ENCODE data around the gene FAM120AOS.
"Not testable (repeated sequence)": the region's sequence is repeated elsewhere in the genome, so short reads cannot be mapped to it uniquely, and the experiment has no call there.

The FAM120AOS gene

GRCh38 chr9:93467062-93467416 lies 13.7 kb upstream of the FAM120AOS start:
- DNase-seq (ENCODE audit: low spot score) = no peak

- DNase-seq (ENCODE audit: low spot score) = no peak
Measured at GRCh38 chr9:93466416-93467061, 13.2 kb upstream of the FAM120AOS start.

DNA sequence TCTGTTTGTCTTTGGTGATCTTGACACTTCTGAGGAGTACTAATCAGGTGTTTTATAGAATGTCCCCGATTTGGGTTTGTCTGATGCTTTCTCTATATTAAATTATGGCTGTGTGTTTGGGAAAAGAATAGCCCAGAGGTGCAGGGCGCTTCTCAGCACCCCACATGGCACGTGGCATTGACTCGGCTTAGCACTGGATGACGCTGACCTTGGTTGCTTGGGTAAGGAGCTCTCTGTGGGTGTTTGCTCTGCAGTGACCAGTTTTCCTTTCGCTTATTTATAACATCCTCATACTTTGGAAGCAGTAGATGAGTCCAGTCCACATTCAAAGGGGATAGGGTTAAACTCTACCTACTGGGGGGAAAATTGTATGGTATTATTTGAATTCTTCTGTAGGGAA lies 12.5 kb upstream of the FAM120AOS start:
- no peak for DNase-seq (ENCODE audit: low spot score)

DNA sequence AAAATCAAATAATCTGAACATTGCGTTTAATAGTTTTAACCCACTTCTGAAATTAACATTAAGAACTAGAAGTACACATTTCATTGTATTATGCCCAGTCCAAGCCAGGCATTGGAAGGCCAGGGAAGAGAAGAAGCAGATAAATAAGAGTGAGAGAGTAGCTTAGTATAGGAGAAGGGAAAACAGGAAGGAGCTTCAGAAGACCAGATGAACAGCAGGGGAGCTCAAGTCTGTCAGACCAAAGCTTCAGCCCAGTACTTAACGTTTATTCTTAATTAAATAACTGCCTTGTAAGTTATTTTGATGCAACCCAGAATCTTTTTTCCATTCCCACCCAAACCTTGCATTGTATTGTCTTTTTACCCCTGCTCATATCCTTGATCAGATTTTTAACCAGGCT lies 11.5 kb upstream of the FAM120AOS start:
- DNase-seq (ENCODE audit: low spot score) = no peak

- peak; percentile 31 for DNase-seq (ENCODE audit: low spot score)
Measured at GRCh38 chr9:93464395-93464794, 11.0 kb upstream of the FAM120AOS start.

GRCh38 chr9:93463638-93464248 lies 10.4 kb upstream of the FAM120AOS start:
- DNase-seq (ENCODE audit: low spot score) = no peak

DNA sequence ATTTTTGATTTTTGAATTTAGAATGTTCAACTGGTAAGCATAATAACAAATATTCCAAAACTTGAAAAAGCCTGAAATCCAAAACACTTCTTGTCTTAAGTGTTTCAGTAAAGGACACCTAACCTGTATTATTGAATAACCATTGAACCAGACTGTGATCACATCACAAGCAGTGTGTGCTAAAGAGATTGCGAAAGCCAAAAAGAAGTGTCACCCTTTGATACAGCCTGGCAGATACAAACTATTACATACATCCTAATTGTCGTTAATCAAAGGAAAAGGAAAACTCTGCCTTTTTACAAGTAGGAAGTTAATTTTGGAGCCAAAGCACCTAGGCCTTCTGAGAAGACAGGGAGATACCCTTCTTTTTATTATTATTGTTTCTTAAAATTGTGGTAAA lies 8.4 kb upstream of the FAM120AOS start:
- DNase-seq (ENCODE audit: low spot score) = no peak

GRCh38 chr9:93461414-93461743 lies 8.0 kb upstream of the FAM120AOS start:
- DNase-seq (ENCODE audit: low spot score) = no peak

- DNase-seq (ENCODE audit: low spot score) = no peak
Measured at GRCh38 chr9:93460689-93461413, 7.5 kb upstream of the FAM120AOS start.

DNA sequence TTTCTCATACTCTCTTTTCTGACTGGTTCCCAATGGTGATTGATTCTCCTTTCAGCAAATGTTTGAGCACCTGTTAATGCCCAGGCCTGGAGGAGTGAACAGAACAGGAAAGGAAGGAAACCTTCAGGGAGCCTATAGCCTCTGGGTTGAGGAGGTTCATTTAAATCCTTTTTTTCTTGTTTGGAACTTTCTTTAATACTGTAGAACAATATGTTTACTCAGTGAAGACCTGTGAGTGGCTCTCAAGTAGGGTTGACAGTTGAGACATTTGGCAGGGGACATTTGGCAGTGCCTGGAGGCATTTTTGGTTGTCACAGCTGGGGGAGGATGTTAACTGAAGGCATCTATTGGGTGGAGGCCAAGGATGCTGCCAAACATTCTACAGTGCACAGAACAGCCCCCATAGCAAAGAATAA lies 6.1 kb upstream of the FAM120AOS start:
- no peak for DNase-seq (ENCODE audit: low spot score)

DNA sequence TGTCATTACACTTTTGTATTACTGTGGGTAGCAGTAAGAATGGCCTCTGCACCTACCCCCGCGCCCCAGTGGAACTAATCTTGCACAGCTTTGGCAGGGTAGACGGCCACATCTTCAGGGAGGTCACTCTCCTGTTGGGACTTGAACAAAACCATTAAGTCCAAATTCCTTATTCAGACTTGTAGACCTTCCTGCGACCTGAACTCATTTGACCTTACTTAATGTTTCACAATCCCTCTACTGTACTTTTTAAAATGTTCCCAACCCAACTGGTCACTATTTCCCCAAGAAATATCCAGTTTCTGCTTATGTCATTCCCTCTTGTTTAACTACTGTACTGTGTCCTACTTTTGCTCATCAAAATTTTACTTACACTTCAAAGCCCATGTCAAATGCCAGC lies 5.3 kb upstream of the FAM120AOS start:
- DNase-seq (ENCODE audit: low spot score) = no peak

- DNase-seq (ENCODE audit: low spot score) = no peak
Measured at GRCh38 chr9:93457006-93457405, 3.6 kb upstream of the FAM120AOS start.

DNA sequence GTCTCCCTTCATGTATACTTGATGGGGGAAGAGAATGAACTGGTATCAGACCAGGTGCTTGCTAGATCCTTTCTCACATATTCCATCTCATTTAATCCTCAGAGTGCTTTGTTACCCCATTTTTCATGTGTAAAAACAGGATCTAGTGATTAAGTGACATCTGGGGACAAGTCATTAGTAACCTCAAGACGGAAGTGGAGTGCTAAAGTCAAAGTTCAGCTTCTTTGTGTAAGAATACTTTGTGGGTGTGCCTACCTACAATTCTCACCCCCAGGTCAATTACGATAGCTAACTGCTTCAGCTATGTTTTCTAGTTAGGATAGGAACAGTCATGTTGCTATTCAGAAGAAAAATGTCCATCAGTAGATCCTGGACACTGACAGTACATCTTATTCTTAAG lies 3.1 kb upstream of the FAM120AOS start:
- no peak for DNase-seq (ENCODE audit: low spot score)

DNA sequence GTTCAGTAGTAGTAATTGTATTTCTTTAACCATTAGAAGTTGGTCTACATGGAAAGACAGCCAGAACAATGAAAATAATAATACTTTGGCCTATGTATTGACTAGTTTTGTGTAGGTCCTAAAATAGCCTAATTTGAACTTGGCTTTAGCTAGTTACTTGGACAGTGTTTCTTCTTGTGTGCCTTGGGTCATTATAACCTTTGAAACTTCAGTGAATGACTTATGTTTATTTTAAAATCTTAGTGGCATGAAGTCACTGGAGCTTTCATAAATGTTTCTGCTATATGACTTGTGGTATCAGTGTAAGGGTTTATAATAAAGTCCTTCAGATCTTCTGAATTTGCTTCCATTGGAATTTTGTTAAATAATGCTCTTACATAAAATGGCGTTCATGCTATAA lies 2.6 kb upstream of the FAM120AOS start:
- no peak for DNase-seq (ENCODE audit: low spot score)

- no peak for DNase-seq (ENCODE audit: low spot score)
Measured at GRCh38 chr9:93452710-93453046, 703 bp downstream of the FAM120AOS start.

DNA sequence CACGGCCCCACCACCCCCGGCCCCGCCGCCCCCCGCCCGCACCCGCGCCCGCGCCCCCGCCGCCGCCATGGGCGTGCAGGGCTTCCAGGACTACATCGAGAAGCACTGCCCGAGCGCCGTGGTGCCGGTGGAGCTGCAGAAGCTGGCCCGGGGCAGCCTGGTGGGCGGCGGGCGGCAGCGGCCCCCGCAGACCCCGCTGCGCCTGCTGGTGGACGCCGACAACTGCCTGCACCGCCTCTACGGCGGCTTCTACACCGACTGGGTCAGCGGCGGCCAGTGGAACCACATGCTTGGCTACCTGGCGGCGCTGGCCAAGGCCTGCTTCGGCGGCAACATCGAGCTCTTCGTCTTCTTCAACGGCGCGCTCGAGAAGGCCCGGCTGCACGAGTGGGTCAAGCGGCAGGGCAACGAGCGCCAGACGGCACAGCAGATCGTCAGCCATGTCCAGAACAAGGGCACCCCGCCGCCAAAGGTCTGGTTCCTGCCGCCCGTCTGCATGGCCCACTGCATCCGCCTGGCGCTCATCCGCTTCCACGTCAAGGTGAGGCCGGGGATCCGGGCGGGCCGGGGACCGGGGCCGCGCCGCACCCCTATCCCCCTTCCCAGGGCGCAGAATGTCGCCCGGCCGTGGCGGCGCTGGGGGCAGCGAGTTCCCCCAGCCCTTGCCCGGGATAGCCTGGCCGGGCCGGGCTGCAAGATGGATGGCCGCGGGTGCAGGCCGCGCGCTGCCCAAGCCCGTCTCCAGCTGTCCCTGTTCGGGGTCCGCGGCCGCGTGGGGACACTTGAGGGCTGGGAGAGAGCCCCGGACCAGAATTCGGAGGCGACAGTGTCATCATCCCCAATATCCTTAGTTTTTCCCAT lies 1.3 kb downstream of the FAM120AOS start:
- no peak for DNase-seq (ENCODE audit: low spot score)

GRCh38 chr9:93450945-93451815 lies 2.2 kb downstream of the FAM120AOS start, which contains the start of gene FAM120A:
Gene FAM120A (plus strand): TSS chr9:93451685. CDS start chr9:93451916, 231 bp downstream.
- DNase-seq (ENCODE audit: low spot score) = peak; percentile 52

DNA sequence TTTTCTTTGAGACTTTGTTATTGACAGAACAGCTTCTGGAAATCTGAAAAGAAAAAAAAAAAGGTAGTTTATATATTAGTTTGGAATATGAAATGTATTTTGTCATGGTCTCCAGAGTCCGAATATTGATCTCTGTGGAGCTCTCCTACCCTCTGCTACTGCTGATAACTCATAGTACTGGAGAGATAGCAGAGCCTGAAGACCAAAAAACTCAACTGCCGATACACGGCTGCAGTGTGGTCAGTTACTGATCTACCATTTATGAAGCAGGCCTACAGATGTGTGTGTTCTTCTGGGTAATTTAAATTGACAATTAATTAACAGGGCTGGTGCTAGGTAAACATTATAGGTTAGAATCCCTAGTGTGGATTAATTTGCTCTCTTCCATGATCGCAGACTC lies 5.7 kb downstream of the FAM120AOS start:
- DNase-seq (ENCODE audit: low spot score) = no peak

DNA sequence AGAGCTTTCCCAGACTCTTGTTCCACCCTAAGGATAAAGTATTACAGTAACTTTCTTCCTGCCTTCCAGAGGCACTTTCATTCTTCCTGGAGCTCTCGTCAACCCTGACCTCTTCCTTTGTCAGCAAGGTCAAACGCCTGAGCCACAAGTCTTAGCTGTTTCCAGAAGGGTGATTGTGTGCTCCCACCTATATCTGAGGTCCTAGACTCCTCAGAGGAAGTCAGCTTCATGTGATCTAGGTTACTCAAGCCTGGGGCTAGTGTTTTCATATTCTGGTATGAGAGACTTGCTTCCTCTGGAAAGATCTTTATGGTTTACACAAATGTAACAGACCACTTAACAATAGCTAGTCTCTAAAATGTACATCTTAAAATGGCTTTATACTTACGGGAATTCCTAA lies 7.3 kb downstream of the FAM120AOS start:
- DNase-seq (ENCODE audit: low spot score) = no peak

DNA sequence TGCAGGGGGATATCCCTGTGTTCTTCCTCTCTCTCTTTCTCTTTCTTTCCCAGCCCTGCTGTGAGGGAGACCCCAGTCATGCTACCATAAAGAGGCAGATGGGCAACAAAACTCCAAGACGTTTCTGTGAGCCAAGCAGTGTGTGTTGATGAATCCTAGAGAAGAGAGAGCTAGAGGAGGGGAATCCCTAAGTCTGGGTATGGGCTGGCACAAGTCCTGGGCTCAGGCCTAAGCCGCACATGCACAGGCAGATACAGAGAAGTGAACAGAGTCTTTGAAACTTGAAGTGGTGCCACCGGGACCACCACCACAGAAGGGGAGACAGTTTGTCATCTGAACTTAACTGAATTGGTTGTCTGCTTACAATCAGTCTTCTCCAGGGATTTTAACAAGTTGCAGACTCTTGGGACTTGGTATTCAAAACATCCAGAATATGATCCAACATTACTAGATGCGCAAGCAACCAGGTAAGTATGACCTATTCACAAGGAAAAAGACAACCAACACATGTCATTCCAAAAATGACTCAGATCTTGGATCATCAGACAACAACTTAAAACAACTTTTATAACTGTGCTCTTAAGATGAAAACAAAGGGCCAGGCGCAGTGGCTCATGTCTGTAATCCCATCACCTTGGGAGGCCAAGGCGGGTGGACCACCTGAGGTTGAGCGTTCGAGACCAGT lies 12.3 kb downstream of the FAM120AOS start:
- no peak for DNase-seq (ENCODE audit: low spot score)

DNA sequence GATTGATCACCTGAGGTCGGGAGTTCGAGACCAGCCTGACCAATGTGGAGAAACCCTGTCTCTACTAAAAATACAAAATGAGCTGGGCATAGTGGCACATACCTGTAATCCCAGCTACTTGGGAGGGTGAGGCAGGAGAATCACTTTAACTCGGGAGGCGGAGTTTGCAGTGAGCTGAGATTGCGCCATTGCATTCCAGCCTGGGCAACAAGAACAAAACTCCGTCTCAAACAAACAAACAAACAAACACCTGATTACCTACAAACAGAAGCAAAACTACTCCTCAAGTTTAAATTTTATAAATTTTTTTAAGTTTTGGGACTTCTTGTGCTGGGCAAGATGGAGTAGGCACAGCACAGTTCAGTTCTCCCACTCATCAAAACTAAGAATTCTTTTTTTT lies 14.1 kb downstream of the FAM120AOS start:
- DNase-seq (ENCODE audit: low spot score) = not testable (repeated sequence)
